ENCODE measurements around the gene LHFPL2.

Gene LHFPL2

DNA sequence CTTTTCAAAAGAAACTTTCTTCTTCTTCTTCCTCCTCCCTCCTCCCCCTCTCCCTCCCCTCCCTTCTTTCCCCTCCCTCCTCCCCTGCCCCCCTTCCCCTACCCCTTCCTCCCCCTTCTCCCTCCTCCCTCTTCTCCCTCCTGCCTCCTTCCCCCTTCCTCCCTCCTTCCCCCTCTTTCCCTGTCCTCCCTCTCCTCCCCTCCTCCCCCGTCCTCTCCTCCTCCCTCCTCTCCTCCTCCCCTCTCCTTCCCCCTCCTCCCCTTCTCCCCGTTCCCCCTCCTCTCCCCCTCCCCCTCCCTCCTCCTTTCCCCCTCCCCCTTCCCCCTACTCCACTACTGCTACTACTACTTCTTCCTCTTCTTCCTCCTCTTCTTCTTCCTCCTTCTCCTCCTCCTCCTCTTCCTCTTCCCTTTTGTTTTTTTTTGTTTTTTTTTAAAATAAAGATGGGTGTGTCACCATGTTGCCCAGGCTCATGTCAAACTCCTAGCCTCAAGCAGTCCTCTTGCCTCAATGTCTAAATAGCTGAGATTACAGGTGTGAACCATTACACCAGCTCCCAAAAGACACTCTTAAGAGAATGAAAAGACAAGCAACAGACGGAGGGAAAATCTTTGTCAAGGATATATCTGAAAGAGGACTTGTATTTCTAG lies 200.7 kb downstream of the LHFPL2 start:
- ChIA-PET CTCF (no interaction called here), POLR2A (no interaction called here)
- no peak for TF ChIP-seq NFRKB (IDR thresholded peaks at IDR 0.05)
- no peak for TF ChIP-seq FOXM1 (IDR thresholded peaks at IDR 0.05; ENCODE audit: borderline replicate concordance)
- no peak for TF ChIP-seq HDGF (IDR thresholded peaks at IDR 0.05; ENCODE audit: borderline replicate concordance)
- TF ChIP-seq, protein P1, sequence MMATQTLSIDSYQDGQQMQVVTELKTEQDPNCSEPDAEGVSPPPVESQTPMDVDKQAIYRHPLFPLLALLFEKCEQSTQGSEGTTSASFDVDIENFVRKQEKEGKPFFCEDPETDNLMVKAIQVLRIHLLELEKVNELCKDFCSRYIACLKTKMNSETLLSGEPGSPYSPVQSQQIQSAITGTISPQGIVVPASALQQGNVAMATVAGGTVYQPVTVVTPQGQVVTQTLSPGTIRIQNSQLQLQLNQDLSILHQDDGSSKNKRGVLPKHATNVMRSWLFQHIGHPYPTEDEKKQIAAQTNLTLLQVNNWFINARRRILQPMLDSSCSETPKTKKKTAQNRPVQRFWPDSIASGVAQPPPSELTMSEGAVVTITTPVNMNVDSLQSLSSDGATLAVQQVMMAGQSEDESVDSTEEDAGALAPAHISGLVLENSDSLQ (IDR thresholded peaks at IDR 0.05), result no peak
- TF ChIP-seq ZNF384 (IDR thresholded peaks at IDR 0.05), result no peak
- no peak for TF ChIP-seq CTBP1 (IDR thresholded peaks at IDR 0.05; ENCODE audit: borderline replicate concordance)
- no peak for TF ChIP-seq SP1 (IDR thresholded peaks at IDR 0.05)
- TF ChIP-seq SUZ12 (IDR thresholded peaks at IDR 0.05), result no peak
- TF ChIP-seq FOXK2 (IDR thresholded peaks at IDR 0.05), result no peak
- no peak for TF ChIP-seq ARNT (IDR thresholded peaks at IDR 0.05)
- no peak for TF ChIP-seq L3MBTL2 (conservative IDR thresholded peaks at IDR 0.05)
- TF ChIP-seq TARDBP (IDR thresholded peaks at IDR 0.05), result no peak
- no peak for TF ChIP-seq LEF1 (IDR thresholded peaks at IDR 0.05; ENCODE audit: borderline replicate concordance)
- no peak for DNase-seq (ENCODE audit: extremely low spot score)
